B cell (primary cell): Measurements from ENCODE around the gene HAS3.

Experiments used
- CTCF ChIP-seq: fragments of 200-600 bp; IDR thresholded peaks from one replicate; pipeline ENCODE4 v1.8.0; 2022; ENCODE audit warnings: antibody characterized with exemption, mild to moderate bottlenecking
- EZH2 ChIP-seq: IDR thresholded peaks from 2 replicates; pipeline ENCODE4 v1.6.1; 2012; ENCODE audit warnings: borderline replicate concordance, low read depth, mild to moderate bottlenecking, moderate library complexity, low read length; ENCODE audit not compliant: insufficient read depth, poor library complexity, severe bottlenecking

- no peak for TF ChIP-seq CTCF
- TF ChIP-seq EZH2 = no peak
Measured at GRCh38 chr16:69079697-69080096, 25.8 kb upstream of the HAS3 start.
